HG03060 (cell line): ENCODE results near the gene CLEC16A.
"Not testable (repeated sequence)": the region's sequence is repeated elsewhere in the genome, so short reads cannot be mapped to it uniquely, and the experiment has no call there.

ENCODE experiments used
- ATAC-seq: cut with Tn5 transposase; IDR thresholded peaks from one replicate; pipeline ENCODE4 v1.9.1; 2021; ENCODE audit warnings: low read depth, moderate number of reproducible peaks; ENCODE audit not compliant: unreplicated experiment

The CLEC16A gene

DNA sequence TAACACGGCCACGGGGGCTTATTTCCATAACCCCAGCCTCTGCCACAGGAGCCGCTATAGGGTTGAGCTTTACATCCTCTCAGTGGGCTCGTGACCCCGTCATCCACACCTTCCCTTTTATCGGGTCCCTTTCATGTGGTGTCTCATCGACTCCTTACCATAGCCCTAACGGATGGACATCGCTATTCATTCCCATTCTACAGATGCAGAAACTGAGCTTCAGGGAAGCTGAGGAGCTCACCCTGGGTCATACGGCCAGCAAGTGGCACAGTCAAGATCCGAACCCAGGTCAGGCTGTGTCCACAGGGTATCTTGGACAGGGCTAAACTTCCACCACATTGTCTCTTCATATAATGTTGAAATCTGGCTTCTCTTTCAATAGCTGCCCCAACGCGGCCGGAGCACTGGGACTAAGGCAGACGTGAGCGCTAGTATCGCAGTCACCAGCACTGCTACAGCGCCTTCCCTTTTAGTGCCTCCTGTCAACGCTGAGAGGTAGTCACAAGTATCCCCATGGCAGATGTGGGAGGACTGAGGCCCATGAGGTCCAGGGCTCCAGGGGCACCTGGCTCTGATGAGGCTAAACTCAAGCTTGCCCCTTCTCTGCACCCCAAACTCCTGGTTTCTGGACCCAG lies 260.8 kb downstream of the CLEC16A start:
- ATAC-seq, result no peak

- no peak for ATAC-seq
Measured at GRCh38 chr16:11205754-11206581, 261.6 kb downstream of the CLEC16A start.

GRCh38 chr16:11207646-11208045 lies 263.3 kb downstream of the CLEC16A start:
- ATAC-seq, result no peak

- no peak for ATAC-seq
Measured at GRCh38 chr16:11208916-11209665, 264.7 kb downstream of the CLEC16A start.

DNA sequence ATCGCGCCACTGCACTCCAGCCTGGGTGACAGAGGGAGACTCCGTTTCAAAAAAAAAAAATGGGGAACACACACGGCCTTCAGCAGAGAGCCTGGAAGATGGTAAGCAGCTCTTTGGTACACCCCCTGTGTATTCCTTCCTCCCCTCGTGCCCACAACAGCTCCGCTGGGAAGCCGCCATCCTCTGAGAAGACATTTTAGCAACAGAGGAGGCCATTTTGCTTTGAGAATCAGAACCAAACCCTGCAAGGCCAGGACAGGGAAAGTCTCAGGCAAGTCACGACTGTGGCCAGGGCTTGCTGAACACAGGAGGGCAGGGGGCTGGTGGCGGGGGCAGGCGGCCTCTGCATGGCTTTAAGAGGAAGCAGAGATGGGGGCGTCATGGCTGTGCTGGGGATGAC lies 265.9 kb downstream of the CLEC16A start:
- ATAC-seq, result no peak

DNA sequence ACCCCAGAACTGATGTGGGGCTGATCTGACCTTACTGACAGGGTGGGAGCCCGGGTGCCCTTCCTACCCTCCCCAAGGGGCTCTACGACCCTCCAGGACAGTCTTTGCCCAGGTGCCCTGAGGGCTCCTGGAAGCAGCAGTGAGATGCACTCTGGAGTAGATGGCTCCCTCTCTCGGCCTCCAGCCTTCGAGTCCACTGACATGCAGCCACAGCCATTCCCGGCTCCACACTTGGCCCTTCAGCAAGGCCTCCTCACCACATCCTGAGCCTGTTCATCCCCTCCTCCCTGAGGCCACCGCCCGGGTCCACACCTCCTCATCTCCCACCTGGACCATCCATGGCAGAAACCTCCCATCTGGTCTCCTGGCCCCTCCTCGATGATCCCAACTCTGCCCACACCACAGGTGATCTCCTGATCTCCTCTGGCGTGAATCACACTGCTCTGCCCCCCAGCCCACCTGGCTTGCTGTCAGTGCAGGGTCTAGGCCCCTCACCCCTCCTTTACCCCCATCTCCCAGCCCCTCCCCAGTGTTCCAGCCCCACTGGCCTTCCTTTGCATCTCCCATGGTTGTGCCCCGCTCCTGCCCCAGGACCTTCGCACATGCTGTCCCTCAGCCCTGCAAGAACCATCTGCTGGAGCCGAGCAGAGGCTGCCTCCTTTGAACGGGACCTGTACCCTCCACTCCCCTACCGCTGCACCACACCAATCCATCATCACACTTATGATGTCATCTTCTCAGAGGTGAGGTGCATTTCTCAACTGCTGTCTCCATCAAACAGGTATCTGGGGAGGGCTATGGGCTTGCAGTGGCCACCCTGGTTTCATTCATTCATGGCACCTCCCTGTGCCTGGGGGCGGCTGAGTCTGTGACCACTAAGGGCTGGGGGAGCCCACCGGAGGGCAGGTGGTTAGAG lies 267.0 kb downstream of the CLEC16A start:
- ATAC-seq, result no peak

DNA sequence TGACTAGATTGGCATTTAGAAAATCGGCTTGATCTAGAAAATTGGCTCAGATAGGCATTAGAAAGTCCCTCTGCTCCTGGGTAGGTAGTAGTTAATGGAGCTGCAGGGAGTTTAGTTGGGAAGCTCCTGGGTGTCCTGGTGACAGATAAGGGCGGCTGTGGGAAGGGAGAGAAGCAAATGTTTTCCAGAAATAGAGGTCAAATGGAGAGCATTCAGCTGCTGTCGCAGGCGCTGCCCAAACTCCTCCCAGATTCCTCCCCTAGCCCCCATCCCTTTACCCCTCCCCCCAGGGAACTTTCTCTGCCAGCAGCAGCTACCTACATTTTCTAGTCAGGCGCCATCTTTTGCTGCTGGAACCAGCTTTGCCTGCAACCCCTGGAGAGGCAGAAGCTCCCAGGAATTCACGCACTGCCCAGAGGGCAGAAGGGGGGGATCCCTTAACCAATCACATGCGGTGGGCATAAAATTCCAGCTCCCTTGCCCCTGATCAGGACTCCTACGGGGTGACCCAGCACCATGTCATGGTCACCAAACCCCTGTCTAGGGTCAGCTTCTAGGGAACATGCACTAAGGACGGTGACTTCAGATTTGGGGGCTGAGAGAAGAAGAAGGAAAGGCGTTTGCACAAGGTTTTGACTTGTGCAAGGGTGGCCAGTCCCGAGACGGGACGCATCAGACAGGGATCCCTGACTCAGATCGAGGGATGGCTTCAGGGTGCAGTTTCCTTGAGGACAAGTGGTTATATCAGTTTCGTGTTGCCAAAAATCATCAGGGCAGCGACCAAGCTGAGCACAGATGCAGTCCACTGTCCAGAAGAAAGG lies 267.8 kb downstream of the CLEC16A start:
- ATAC-seq, result no peak

DNA sequence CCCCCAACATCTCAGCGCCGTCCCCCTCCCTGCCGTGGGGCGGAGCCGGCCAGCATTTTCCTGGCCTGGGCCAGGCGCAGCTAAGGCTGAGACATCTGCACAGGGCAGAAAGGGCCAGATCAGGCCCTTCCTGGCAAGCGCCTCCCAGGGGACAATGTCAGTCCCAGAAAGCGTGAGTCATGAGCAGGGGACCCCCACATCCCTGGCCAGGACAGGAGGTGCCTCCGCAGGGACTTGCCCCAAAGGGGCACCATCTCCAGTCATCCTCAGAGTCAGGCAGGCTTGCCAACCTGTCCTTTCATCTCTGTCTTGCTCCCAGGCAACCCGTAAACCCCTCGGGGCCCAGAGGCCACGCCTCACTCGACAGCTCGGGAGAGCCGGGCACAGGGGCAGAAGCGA lies 268.4 kb downstream of the CLEC16A start:
- no peak for ATAC-seq

- no peak for ATAC-seq
Measured at GRCh38 chr16:11213373-11213772, 269.0 kb downstream of the CLEC16A start.

DNA sequence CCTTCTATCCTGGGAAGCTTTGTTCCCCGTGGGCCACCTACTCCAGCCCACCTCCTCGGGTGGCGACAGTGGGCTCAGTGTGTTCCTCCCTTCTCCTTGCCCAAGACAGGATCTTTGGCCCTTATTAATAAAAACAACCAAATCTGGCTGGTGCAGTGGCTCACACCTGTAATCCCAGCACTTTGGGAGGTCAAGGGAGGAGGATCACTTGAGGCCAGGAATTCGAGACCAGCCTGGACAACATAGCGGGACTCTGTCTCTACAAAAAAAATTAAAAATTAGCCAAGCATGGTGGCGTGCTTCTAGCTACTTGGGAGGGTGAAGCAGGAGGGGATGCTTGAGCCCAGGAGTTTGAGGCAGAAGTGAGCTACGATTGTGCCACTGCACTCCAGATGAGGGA lies 269.4 kb downstream of the CLEC16A start:
- no peak for ATAC-seq

DNA sequence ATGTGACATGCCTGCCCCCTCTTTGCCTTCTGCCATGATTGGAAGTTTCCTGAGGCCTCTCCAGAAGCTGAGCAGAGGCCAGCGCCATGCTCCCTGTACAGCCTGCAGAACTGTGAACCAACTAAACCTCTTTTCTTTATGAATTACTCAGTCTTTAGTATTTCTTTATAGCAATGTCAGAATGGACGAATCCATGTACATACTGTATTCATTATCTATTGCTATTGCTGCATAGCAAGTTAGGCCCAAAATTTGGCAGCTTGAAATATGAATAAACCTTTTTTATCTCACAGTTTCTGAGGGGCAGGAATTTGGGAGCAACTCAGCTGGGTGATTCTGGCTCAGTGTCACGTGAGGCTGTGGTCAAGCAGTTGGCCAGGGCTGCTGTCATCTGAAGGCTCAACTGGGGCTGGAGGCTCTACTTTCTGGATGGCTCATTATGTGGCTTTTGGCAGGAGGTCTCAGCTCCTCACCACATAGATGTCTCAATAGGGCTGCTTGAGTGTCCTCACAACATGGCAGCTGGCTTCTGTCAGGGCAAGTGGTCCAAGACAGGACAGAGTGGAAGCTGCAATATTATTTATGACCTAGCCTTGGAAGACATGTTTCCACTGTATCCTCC lies 271.7 kb downstream of the CLEC16A start:
- ATAC-seq, result no peak

DNA sequence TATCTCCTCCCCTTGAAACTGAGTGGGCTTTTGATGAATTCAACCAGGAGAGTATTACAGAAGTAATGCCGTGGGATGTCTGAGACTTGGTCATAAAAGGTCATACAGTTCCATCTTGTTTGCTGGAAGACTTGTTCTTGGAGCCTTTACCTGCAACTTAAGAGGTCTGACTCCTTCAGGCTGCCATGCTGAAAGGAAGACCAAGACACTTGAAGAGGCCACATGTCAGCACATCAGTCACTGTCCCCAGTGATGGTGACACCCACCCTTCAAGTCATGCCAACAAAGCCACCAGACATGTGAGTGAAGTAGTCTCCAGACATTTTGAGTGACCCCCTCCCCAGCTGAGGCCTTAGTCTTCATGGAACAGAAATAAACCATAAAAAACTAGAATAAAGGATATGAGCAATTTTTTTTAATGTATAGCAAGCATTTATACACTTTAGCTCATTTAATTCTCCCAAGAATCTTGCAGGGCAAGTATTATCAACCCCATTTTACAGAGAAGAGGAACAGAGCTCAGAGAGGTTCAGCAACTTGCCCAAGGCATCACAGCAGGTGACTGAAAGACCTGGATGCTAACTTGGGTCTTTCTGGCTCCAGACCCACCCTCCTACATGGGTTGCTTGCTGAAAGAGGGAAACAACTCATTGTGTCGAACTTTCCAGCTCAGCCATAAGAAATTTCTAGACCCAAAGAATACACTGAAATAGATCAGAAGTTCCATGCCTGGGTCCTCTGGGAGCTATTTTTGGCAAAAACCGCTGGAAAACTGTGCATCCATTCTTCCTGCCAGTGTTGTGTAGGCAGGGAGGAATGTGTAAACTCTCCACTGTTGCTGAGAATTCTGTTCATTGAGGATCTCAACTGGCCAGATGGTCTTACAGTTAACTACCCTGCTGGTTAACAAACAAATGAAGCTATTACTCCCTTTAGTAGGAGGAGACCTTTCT lies 273.6 kb downstream of the CLEC16A start:
- no peak for ATAC-seq

- no peak for ATAC-seq
Measured at GRCh38 chr16:11218604-11218962, 274.2 kb downstream of the CLEC16A start.

DNA sequence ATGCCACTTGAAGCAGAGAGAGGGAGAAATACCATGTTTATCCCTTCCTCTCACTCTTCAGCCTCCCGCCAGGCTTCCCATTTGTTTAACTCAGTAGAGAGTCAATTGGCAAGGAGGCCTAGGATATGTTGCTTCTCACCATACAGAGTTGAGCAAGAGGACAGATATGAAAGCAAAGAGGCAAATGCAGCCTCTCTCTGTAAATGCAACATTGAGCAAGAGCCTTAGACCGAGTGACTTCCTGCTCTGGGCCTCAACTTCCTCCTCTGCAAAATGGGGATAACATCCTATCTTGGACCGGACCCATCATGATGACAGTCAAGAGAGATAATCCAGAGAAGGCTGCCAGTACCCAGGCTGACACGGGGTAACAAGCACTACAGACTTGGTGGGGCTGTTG lies 274.8 kb downstream of the CLEC16A start:
- ATAC-seq, result no peak

- not testable (repeated sequence) for ATAC-seq
Measured at GRCh38 chr16:11220507-11220906, 276.1 kb downstream of the CLEC16A start.

GRCh38 chr16:11224096-11224893 lies 279.9 kb downstream of the CLEC16A start:
- no peak for ATAC-seq
